HL-60 (cell line): ENCODE results near the gene CRMP1.

Source experiments
- CTCF ChIP-seq: IDR thresholded peaks from one replicate; pipeline ENCODE4 v1.5.1; 2011; ENCODE audit warnings: low read length, control low read depth, inconsistent platforms; ENCODE audit not compliant: insufficient read depth
- GABPA ChIP-seq: IDR thresholded peaks from 2 replicates; pipeline ENCODE4 v1.6.1; 2012; ENCODE audit warnings: low read depth
- POLR2AphosphoS5 ChIP-seq: IDR thresholded peaks from 2 replicates; pipeline ENCODE4 v1.6.1; 2012; ENCODE audit warnings: low read depth

- TF ChIP-seq CTCF (no peak), POLR2AphosphoS5 (no peak), GABPA (no peak)
Measured at GRCh38 chr4:5784021-5784420, 108.9 kb downstream of the CRMP1 start.
